BLaER1 treated with 17β-estradiol and CSF1 and Interleukin-3, amounts not matched to agents 10 nM and 100 nM (cell line): Measurements from ENCODE around the gene POLN.
A peak's percentile ranks its signal among the peaks of the same experiment; 100 is the strongest.

Experiments used
- H3K27ac ChIP-seq, 11 experiments: shearing (Covaris generic); formaldehyde crosslinking; 2 replicates each; pipeline ENCODE4 v1.8.1; 2022
- H3K27me3 ChIP-seq, 11 experiments: shearing (Covaris generic); formaldehyde crosslinking; 2 replicates each; pipeline ENCODE4 v1.8.1; 2022
- H3K36me3 ChIP-seq, 11 experiments: shearing (Covaris generic); formaldehyde crosslinking; 2 replicates each; pipeline ENCODE4 v1.8.1; 2022
- H3K4me1 ChIP-seq, 10 experiments: shearing (Covaris generic); formaldehyde crosslinking; 2 replicates each; pipeline ENCODE4 v1.8.1; 2022
- H3K4me2 ChIP-seq, 11 experiments: shearing (Covaris generic); formaldehyde crosslinking; 2 replicates each; pipeline ENCODE4 v1.8.1; 2022
- H3K4me3 ChIP-seq, 10 experiments: shearing (Covaris generic); formaldehyde crosslinking; 2 replicates each; pipeline ENCODE4 v1.8.1; 2022
- H3K9ac ChIP-seq, 11 experiments: shearing (Covaris generic); formaldehyde crosslinking; 2 replicates each; pipeline ENCODE4 v1.8.1; 2022
- H3K9me3 ChIP-seq, 11 experiments: shearing (Covaris generic); formaldehyde crosslinking; replicated peaks in 1 of 11; 2 replicates each; pipeline ENCODE4 v1.8.1; 2022
- H4K20me1 ChIP-seq, 11 experiments: shearing (Covaris generic); formaldehyde crosslinking; 2 replicates each; pipeline ENCODE4 v1.8.1; 2022
- Cebpa-rat ChIP-seq, 11 experiments: shearing (Covaris generic); IDR thresholded peaks; 2 replicates each; pipeline ENCODE4 v1.8.1; 2022

POLN gene

DNA sequence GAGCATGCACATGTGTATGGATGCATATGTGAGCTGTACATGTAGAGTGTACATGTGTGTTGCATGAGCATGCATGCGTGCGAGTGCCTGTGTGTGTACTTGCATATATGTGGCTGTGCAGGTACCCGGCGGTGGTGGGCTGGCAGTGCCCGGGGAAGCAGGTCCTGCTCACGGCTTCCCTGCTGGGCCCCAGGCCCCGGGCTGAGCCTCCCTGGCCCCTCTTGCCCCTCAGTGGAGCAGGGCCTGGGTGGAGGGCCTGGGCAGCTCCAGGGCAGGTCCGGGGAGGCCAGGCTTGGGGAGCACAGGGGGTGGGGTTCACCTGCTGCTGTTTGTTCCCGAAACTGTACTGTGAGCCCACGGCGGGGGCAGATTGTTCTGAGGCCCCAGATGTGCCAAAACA, 173.4 kb downstream of the POLN start:
- Histone ChIP-seq H3K27me3 (no peaks in the 10 kb centered on the region), H3K4me1 (peaks cover 0 to 23% (median 9%) of the 10 kb centered on the region in 10 experiments; a peak in 8 of 20 replicates), H3K9me3 (no peaks in the 10 kb centered on the region), H3K9ac (no peak overlapping the region), H3K4me3 (no peak overlapping the region), H3K27ac (no peak overlapping the region), H4K20me1 (peaks cover 0 to 46% (median 23%) of the 10 kb centered on the region in 11 experiments; a peak in 14 of 22 replicates), H3K36me3 (peaks cover 0 to 12% (median 2%) of the 10 kb centered on the region in 11 experiments; a peak in 9 of 22 replicates), H3K4me2 (no peak overlapping the region)
- TF ChIP-seq Cebpa-rat (IDR thresholded peaks at IDR 0.05), result no peak

DNA sequence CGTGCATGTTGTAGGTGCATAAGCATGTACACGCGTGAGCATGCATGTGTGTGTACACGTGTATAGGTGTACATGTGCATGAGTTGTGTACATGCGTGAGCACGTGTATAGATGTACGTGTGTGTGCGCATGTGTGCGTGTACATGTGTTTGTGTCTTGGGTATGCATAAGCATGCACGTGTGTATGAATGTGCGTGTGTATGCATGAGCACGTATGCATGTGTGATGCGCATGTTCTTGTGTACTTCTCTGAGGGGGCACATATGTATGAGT, 173.8 kb downstream of the POLN start:
- Histone ChIP-seq H3K36me3 (peaks cover 0 to 16% (median 6%) of the 10 kb centered on the region in 11 experiments; a peak in 9 of 22 replicates), H3K9me3 (no peaks in the 10 kb centered on the region), H3K4me1 (peaks cover 0 to 20% (median 9%) of the 10 kb centered on the region in 10 experiments; a peak in 8 of 20 replicates), H3K27ac (no peak overlapping the region), H3K9ac (no peak overlapping the region), H4K20me1 (peaks cover 0 to 51% (median 23%) of the 10 kb centered on the region in 11 experiments; a peak in 14 of 22 replicates), H3K27me3 (no peaks in the 10 kb centered on the region), H3K4me2 (no peak overlapping the region), H3K4me3 (no peak overlapping the region)
- no peak for TF ChIP-seq Cebpa-rat (IDR thresholded peaks at IDR 0.05)

- Histone ChIP-seq H3K9ac (peak overlapping the region in 1 of 11 experiments; percentile 13; a peak in 1 of 22 replicates), H3K4me1 (peaks cover 0 to 20% (median 9%) of the 10 kb centered on the region in 10 experiments; a peak in 8 of 20 replicates), H3K27ac (no peak overlapping the region), H3K4me3 (no peak overlapping the region), H3K27me3 (no peaks in the 10 kb centered on the region), H3K4me2 (peak overlapping the region in 4 of 11 experiments; percentile 10 to 29 (median 26); a peak in 3 of 22 replicates), H3K9me3 (no peaks in the 10 kb centered on the region), H4K20me1 (peaks cover 0 to 56% (median 24%) of the 10 kb centered on the region in 11 experiments; a peak in 14 of 22 replicates), H3K36me3 (peaks cover 0 to 20% (median 8%) of the 10 kb centered on the region in 11 experiments; a peak in 9 of 22 replicates)
- TF ChIP-seq Cebpa-rat (IDR thresholded peaks at IDR 0.05), result no peak
Observed at GRCh38 chr4:2067446-2068197, 174.3 kb downstream of the POLN start.

- no peak for TF ChIP-seq Cebpa-rat (IDR thresholded peaks at IDR 0.05)
Observed at GRCh38 chr4:2066571-2067445, 175.1 kb downstream of the POLN start.

DNA sequence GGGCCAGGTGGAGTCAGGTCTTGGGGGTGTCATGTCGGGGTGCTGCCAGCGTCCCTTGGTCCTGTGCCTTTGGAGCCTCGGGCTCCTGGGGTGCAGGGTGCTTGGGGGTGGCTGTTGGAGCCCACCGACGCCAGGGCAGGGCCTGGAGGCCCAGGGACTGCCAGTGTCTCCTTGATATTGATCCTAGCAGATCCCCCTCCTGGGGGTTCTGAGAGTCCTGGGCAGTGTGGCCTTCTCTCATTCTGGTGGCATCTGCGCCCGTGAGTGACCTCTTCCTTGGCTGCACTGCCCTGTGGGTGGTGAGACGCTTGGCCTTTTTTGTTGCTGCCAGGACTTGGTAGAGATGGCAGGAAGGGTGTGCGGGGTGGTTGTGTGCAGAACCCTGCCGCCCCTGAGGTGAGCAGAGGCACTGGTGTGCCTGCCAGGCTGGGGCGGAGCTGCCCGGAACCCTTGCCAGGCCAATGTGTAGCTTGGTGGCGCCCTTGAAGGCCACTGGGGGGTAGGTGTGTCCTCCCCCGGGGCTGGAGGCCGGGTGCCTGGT, 175.8 kb downstream of the POLN start:
- no peak overlapping the region for H3K4me3 ChIP-seq
- peaks cover 0 to 71% (median 36%) of the 10 kb centered on the region in 11 experiments; a peak in 15 of 22 replicates for H4K20me1 ChIP-seq
- no peak overlapping the region for H3K9ac ChIP-seq
- no peak overlapping the region for H3K27ac ChIP-seq
- no peaks in the 10 kb centered on the region for H3K9me3 ChIP-seq
- H3K4me1 ChIP-seq, result peaks cover 0 to 33% (median 15%) of the 10 kb centered on the region in 10 experiments; a peak in 14 of 20 replicates
- H3K36me3 ChIP-seq, result peaks cover 0 to 20% (median 8%) of the 10 kb centered on the region in 11 experiments; a peak in 9 of 22 replicates
- H3K4me2 ChIP-seq, result peak overlapping the region in 2 of 11 experiments; percentile 7 to 29; a peak in 1 of 22 replicates
- no peak for TF ChIP-seq Cebpa-rat (IDR thresholded peaks at IDR 0.05)
- H3K27me3 ChIP-seq, result peaks cover 0 to 8% (median 2%) of the 10 kb centered on the region in 11 experiments; a peak in 12 of 22 replicates

More at GRCh38 chr4:2066571-2067445, 175.1 kb downstream of the POLN start:
- Histone ChIP-seq H4K20me1 (peaks cover 0 to 64% (median 32%) of the 10 kb centered on the region in 11 experiments; a peak in 15 of 22 replicates), H3K27ac (no peak overlapping the region), H3K4me3 (no peak overlapping the region), H3K4me1 (peaks cover 0 to 25% (median 10%) of the 10 kb centered on the region in 10 experiments; a peak in 10 of 20 replicates), H3K36me3 (peaks cover 0 to 20% (median 8%) of the 10 kb centered on the region in 11 experiments; a peak in 9 of 22 replicates), H3K9ac (peak overlapping the region in 1 of 11 experiments; percentile 13; a peak in 1 of 22 replicates), H3K9me3 (no peaks in the 10 kb centered on the region), H3K4me2 (peak overlapping the region in 5 of 11 experiments; percentile 5 to 29 (median 24); a peak in 5 of 22 replicates), H3K27me3 (0 out of 22 replicates have a peak, but pooled peaks cover 0 to under 1% (median 0%) of the 10 kb centered on the region in 11 experiments)

- Histone ChIP-seq H3K36me3 (peaks cover 0 to 20% (median 8%) of the 10 kb centered on the region in 11 experiments; a peak in 9 of 22 replicates), H3K4me2 (no peak overlapping the region), H3K9me3 (no peaks in the 10 kb centered on the region), H3K9ac (no peak overlapping the region), H3K27ac (no peak overlapping the region), H3K4me3 (no peak overlapping the region), H3K27me3 (peaks cover 3 to 16% (median 9%) of the 10 kb centered on the region in 11 experiments; a peak in 20 of 22 replicates), H3K4me1 (peaks cover 0 to 39% (median 22%) of the 10 kb centered on the region in 10 experiments; a peak in 15 of 20 replicates), H4K20me1 (peaks cover 0 to 77% (median 41%) of the 10 kb centered on the region in 11 experiments; a peak in 15 of 22 replicates)
- no peak for TF ChIP-seq Cebpa-rat (IDR thresholded peaks at IDR 0.05)
Observed at GRCh38 chr4:2065106-2065930, 176.6 kb downstream of the POLN start.

DNA sequence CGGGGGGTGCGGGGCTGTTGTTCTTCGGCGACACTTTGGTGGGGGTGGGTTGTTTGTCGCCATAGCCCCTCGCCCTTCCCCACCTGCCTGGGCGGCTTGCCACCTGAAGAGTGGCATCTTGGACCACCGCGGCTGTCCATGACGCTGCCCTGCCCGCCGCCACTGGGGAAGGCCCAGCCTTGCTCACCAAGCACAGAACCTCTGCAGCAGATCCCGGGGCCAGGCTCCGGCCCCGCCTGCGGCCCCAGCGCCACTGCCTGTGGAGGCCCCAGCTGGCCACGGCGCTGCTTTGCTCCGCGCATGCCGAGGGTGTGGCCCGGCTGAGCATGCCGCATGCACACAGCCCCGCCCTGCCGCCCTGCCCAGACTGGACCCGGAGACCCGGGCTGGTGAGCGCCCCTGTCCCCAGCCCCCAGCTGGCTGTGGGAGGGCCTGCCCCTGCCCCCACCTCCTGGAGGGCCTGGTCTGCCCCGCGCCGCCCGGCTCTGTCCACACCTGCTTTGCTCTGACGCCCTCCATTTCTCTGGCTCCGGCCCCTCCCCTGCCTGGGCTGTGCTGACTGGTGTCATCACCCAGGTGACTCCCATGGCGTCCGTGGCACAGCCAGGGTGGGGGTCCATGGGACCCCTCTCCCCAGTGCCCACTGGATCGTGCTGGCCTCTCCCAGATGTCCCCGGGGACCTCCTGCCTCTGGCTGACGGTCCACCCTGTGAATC, 177.5 kb downstream of the POLN start:
- Histone ChIP-seq H3K36me3 (peaks cover 0 to 20% (median 8%) of the 10 kb centered on the region in 11 experiments; a peak in 9 of 22 replicates), H3K4me2 (no peak overlapping the region), H3K27ac (no peak overlapping the region), H4K20me1 (peaks cover 0 to 77% (median 38%) of the 10 kb centered on the region in 11 experiments; a peak in 15 of 22 replicates), H3K9me3 (no peaks in the 10 kb centered on the region), H3K4me3 (no peak overlapping the region), H3K4me1 (peaks cover 0 to 42% (median 24%) of the 10 kb centered on the region in 10 experiments; a peak in 15 of 20 replicates), H3K27me3 (peaks cover 12 to 24% (median 18%) of the 10 kb centered on the region in 11 experiments; a peak in 20 of 22 replicates), H3K9ac (no peak overlapping the region)
- TF ChIP-seq Cebpa-rat (IDR thresholded peaks at IDR 0.05), result no peak
